Ecto neural progenitor cell (in vitro differentiated cells): ENCODE measurements around the gene GBX1.

Experiments
- DNase-seq: peaks from one replicate; pipeline ENCODE4 v3.0.0-alpha.2; 2018; ENCODE audit warnings: low spot score

GBX1 gene

DNA sequence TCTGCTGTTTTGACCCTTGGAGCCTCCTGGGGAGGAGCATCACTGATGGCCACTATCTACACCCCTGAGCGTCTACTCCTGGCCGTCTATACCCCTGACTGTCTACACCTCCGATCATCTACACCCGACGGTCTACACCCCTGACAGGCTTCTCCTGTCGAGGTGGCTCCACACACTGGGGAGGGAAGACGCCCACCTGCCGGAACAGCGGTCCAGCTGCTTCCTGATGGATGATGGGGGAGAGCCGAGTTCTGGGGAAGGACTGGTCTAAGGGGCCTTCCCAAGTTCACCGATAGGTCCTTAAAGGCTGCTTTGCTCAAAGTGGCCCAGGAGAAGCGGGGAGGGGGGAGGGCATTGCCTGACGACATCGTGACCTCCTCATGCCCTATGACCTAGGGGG lies 39.4 kb downstream of the GBX1 start:
- no peak for DNase-seq

DNA sequence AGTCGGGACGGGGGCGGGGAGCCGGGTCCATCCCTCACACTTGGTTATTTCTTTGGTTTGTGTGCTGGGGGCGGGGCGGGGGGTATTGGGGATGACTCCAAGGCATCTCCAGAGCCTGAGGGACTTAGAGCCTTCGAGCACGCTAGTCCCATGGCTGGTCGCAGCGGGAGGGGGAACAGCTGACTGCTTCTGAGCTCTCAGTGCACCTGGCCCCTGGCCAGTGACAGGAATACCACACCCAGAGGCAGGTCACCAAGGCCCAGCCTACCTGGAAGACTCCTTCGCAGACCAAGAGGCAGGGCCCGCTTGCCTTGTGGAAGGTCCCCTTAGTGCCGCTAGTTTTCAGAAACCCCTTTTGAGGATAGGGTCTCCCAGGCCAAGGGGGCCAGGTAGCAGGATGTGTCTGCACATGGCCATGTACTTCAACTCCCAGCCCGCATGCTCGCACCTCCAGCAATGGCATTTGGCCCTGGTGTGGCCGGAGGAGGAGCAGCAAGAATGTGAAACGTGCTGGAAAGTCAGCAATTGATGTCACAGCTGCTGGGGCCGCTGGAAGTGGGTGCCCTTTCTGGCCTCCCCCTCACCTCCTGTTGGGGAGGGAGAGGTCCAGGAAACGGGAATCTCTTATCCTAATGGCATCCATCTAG lies 40.9 kb downstream of the GBX1 start:
- DNase-seq: no peak

DNA sequence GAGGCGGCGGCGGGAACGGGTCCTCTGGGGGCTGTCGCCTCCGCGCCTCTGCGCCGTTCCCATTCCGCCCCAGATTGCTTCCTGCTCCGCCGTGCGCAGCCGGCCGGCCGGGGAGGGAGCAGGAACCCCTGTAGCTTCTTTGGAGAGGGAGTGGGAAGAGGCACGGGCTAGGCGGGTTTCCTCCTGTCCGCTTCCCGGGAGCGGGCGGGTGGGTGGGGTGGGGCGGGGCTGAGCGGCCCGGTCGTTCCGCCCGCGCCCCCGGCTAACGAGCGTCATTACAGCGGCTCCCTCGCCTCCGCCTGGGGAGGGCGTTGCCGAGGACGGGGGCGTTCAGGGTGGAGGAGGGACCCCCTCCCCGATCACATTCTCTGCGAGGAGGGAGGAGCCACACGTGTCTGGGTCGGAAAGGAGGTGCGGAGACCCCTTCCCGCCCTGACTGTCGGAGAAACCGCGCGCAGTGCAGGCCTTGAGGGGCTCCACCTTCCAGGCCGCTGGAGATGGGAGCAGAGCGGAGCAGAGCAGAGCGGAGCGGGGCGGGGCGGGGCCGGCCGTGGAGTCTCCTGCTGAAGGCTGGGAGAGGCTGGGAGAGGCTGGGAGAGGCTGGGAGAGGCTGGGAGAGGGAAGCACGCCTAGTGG lies 41.5 kb downstream of the GBX1 start:
- peak; percentile 85 for DNase-seq

DNA sequence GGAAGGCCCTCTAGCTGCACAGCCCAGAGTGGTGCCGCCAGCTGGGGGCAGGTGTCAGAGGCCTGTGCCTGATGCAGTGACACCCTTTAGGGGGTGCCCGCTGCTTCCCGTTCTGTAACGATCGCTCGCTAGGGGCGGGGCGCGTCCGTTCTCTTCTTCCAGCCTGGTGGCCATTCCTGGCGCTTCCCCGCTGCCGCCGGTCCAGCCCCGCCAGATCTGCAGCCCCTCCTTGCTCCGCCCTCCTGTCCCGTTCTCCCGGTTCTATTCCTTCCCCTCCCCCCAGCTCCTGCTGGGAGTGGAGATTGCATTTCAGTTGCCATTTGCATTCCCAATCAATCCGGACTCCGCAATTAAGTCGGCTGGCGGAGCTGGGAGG lies 42.0 kb downstream of the GBX1 start:
- no peak for DNase-seq

DNA sequence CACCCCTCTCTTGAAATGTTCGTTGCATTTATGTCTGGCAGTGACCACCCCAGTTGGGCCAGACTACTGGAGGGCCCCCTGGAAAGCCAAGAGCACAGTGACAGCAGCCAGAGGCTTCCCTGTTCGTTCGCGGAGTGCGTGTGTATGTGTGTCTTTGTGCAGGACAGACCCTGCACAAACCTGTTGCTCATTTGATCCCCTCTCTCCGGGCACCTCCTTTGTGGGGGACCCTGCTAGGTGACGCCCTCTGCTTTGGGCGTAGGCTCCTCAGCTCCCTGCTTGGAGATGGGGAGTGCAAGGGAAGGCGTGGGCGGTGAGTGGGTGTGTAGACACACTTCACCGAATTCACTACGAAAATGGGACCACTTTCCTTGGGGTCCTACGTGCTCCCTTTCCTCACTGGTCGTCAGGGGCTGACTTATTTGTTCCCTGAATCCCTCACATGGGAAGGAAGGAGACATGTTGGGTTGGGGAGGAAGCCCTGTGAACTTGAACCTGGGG lies 42.5 kb downstream of the GBX1 start:
- no peak for DNase-seq

DNA sequence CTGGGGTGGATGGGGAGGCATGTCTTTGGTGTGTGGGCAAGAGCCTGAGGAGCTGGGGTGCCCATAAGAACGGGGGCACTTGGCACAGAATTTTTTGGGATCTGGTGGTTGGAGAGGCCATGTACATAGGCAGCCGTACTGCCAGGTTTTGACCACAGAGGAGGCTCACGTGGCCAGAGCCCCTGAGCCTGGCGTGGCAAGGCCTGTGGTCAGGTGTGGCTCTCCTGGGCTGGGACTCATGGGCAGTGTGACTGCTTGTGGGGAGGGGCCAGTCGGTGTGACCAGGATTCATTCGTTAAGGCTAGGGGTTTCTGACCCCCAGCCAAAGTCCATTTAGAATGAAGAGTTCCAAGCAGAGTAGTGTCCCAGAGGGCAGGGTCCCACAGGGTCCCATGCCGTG lies 43.0 kb downstream of the GBX1 start:
- no peak for DNase-seq

DNA sequence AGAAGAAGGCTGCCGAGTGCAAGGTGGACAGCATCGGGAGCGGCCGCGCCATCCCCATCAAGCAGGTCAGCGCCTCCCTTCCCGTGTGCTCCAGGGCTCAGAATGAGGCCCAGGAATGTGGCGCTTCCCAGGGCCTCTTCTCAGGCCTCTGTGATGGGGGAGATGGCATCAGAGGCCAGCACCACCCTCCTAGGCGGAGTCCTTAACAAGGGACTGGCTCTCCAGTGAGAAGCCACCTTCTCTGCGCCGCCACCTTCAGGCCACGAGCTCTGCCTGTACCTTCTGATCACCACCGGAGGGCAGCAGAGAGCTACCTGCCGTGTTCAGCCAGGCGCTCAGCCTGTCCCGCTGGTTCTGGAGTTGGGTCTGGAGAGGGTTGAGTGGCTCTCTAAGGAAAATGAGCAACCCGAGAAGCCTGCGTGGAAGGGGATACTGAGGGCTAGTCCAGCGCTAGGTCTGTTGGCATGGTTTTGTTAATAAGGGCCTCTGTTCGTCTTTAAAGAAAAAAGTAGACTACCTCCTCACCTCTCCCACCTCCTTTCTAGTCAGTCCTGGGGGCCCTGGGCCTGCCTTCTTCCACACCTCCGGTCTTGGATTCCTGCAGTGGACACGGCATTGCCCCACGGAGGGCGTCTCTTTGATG lies 43.6 kb downstream of the GBX1 start:
- DNase-seq: peak; percentile 92

DNA sequence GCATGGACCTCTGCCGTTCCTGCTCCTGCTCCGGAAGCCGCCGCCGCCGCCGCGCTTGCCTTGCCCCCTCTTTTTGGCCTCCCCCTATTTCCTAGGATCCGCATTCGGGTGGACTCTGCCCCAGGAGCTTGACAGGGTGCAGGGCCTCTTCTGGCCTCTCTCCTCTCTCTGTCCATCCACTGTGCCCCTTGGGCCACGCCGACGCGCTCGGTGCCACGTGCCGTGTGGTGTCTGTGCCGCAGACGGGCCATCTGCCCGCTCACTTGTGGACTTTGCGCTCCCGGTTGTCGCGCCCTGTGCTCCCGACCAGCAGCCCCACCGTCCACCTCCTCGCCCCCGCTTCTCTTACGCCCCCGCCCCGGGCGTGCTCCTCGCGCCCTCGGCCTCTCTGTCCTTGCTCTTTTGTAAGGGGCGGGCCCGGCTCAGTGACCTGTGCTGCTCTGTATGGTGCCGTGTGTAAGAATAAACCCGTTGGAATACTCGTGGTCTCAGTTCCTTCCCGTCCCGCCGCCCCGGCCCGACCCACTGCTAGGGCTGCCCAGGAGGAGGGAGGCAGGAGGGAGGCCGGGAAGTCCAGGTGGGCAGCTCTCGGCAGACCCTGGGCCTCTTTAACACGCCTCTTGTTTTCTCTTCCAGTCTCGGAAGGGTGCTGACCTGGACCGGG lies 44.2 kb downstream of the GBX1 start:
- no peak for DNase-seq

DNA sequence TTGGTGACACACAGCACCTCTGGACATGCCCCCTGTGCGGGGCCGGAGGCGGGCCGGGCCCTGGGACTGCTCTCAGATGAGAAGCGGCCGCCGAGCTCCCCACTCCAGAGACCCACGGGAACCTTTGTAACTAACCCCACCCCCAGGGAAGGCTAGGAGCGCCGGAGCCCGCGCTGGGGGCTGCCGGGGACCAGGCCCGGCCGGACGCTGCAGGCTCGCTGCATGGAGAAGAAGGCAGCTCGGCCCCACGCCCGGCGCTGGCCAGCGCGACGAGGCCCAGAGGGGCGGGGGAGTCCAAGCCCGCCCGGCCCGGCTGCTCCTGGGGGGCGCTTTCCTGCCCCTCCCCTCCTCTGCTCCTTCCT lies 44.7 kb downstream of the GBX1 start:
- no peak for DNase-seq

DNA sequence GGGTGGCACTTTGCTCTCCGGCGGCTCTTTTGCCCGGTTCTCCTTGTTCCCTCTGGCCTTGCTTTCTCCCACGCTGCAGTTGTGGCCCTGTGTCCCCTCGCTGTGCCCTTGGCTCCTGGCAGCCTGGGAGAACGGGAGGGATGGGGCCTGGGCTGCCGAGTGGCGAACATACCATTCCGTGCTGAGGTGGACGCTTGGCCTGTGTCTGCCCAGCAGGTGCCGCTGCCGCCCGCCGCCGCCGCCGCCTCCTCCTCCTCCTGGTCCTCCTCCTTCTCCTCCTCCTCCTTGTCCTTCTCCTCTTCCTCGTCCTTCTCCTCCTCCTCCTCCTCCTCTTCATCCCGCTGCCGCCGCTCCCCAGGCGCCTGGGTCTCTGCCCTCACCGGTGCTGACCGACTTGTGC lies 45.2 kb downstream of the GBX1 start:
- DNase-seq: no peak

DNA sequence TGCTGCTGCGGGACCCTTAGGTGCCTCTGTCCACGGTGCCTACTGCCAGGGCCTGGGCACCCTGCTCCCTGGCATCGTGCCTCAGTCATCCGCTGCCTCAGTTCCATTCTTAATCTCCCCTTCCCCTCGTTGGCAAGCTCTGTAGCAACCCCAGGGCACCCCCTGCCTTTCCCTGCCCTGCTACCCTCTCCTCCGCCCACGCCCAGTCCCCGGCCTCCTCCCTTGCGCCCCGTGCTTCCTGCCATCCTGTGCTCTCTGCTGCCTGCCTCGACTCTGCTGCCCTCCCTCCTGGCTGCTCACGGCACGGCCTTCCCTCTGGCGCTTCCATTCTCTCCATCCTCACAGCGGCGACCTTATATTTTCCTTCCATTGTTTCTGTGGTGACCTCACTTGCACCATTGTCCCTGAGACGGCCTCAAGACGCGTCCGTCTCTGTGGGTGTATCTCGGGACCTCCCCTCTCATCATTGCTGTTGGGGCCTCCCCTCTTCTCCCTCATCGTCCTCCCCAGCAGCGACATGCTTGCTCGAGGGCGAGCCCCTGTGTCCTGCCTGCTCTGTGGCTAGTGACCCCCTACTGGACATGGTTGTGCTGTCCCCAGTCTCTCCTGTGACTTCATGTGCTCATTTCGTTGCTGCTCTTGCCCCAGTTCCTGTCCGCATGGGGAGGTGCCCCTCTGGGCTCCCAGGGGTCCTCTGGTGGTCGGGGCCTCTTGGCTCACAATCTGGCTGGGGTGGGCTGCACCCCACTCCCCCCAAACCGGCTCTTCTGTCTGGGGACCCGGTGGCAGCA lies 45.9 kb downstream of the GBX1 start:
- DNase-seq: no peak

DNA sequence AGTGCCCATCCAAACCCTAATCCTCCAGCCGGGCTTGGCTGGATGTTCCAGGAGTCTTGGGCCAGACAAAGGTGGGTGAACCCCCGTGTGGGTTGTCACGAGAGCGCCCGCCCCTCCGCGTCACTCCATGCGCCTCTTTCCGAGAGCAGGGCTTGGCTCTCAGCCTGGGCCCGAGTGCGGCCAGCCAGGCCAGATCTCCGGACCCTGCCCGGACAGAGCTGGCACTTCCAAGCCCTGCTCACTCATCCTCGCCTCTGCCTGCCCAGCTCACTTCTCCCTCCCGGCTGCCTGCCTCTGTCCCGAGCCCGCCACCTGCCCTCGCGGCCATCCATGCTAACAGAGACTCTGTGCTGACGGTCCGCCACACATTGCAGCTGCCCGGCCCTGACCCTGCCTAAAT lies 46.6 kb downstream of the GBX1 start:
- no peak for DNase-seq

DNA sequence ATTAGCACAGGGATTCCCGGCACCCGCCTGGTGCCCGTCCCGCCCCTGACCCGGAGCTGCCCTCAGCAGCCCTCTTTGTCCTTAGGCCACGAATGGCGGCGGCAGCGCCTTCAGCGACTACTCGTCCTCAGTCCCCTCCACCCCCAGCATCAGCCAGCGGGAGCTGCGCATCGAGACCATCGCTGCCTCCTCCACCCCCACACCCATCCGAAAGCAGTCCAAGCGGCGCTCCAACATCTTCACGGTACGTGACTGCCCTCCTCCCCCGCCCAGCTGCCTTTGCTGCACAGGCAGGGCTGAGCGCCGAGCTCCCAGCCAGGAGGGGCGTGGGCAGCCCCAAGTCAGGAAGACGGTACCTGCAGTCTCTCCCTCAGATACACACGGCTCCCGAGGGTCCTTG lies 47.6 kb downstream of the GBX1 start:
- DNase-seq: no peak

DNA sequence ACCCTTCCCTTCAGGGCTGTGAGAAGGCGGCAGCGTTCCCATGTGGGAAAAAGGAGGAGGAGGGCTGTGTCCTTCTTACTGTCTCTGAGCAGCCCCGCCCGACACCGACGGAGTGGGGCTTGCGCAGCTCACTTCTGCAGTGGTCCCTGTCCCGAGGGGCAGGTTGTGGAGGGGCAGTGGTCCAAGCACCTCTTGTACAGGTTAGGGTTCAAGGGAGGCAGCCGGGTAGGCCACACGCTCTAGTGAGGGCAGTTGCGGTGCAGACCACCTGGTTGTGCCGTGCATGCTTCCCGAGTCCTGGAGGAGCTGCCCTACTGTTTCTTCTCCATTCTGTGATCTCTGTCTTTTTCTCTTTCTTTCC lies 48.5 kb downstream of the GBX1 start:
- DNase-seq: no peak

DNA sequence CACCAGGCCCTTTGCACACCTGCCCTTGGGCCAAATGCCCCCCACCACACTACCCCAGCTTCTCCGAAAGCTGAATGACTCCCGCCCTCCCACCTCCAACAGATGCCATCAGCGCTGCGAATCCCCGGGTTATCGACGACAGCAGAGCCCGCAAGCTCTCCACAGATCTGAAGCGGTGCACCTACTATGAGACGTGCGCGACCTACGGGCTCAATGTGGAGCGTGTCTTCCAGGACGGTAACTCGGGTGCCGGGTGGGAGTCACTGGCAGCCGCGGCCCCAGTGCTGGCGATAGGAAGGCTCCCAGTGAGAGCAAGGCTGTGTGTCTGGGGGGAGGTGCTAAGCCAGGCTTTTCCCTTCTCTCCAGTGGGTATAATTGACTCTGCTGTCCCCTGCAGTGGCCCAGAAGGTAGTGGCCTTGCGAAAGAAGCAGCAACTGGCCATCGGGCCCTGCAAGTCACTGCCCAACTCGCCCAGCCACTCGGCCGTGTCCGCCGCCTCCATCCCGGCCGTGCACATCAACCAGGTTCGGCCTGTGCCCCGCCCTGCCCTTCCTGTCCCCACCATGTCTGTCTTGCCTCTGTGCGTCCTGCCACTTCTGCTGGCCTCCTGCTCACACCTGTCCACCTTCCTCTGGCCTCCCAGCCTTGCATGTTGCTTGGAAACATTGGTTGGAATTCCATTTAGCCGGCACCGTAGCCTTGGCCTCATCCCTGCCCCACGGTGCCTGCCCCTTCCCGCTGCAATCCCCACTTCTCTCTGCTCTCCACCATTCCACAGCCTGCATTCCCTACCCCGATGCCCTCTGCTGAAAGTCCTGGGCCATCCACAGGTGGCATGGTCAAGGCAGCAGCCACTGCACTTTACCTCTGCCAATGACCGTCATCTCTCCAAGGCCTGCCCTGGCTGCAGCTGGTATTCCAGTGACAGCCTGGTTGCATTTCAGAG lies 49.1 kb downstream of the GBX1 start:
- no peak for DNase-seq

DNA sequence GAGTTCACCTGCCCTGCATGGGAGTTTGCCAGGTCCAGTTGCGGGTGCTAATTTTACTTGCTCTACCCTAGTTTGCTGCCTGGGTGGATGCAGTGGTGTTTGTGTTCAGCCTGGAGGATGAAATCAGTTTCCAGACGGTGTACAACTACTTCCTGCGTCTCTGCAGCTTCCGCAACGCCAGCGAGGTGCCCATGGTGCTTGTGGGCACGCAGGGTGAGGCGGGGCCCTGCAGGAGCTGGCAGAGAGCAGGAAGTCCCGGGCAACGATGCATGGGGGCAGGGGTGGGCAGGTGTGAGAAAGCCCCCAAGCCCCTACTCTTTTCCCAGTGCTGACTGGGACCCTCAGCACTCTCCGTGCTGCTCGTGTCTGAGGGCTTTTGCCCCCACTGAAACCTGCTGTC lies 49.9 kb downstream of the GBX1 start:
- DNase-seq: no peak

DNA sequence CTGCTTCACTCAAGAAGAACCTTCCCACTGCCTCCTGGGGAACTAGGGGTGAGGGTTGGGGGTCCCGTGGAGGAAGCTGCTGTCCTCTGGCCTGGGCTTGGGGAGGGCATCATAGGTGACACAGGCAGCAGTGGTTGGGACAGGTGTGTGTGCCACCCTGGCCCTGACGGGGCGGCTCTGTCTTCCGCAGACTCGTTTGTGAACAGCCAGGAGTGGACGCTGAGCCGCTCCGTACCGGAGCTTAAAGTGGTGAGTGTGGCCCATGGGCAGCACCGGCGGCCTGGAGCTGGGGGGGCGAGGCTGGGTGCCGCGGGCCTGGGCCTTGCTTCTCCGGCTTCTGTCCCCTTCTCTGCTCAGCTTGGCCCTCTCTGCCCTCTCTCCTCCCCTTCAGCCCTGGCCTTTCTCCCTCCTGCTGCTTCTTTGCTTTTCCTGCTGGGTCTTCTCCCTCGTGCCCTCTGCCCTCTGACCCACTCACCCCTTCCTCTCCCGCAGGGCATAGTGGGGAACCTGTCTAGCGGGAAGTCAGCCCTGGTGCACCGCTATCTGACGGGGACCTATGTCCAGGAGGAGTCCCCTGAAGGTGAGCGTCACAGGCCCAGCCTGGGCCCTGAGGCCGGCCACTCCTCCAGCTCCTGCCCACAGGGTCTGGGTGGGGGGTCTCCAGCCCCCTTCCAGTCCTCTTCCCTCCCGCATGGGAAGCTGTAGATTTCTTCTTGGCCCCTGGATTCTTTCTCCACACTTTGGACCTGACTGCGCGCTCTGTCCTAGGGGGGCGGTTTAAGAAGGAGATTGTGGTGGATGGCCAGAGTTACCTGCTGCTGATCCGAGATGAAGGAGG lies 50.7 kb downstream of the GBX1 start:
- no peak for DNase-seq

DNA sequence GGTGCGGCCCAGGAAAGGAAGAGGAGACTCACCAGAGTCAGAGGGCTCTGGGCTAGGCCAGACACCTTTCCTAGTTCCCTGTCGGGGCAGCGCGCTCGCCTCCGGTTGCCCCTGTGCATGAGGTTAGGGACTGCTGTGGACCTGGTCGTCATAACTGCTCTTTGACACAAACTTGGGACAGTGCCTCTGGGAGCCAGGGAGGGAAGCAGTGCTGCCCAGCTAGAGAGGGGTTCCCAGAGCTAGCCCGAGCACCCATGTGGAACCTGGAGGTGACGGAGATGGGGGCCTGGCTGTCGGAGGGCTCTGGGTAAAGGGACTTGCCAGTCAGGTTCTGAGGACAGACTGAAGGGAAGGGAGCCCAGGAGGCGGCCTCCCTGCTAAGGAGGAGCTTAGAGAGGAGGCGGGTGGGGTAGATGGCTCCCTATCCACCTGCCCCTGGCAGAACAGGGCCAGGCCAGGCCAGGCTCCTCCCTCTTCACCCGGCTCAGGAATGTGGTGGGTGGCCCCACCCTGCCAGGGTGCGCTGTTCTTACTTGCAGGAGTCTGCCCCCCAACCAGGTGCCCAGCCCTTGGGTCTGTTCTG lies 51.6 kb downstream of the GBX1 start:
- no peak for DNase-seq

DNA sequence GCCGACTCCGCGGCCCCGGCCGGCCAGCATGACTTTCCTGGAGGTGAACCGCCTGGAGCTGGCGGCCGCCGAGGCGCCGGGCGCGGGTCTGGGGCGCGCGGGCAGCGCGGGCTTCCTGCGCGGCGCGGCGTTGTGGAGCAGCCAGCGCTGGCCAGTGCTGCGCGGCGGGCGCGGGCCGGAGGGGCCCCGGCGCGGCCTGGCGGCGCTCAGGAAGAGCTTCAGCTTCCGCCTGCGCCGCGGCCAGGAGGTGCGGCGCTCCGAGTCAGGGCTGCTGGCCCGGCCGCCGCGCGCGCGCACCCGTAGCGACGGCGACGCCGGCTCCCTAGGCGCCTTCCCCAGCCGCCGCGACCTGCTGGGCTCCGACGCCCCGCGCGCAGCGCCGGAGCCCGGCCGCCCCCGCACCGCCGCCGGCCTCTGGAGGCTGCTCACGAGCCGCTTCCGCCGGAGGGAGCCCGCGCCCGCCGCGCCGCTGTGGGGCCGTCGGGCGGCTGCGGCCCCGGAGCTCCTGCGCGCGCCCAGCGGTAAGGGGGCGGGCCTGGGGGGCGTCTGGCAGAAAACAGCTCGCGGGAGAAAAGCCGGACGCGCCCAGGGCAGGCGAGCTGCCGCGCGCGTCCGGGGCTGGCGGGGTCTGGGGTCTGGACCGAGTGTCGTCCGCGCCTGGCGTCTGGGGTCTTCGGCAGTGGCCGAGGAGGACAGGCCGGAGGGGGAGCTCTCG lies 52.2 kb downstream of the GBX1 start:
- DNase-seq: peak; percentile 70
